Measurements from ENCODE around the gene PIK3C3. TPM values are rescaled to one million over a fixed set of nuclear protein-coding genes. Genes with fewer than 3 reads are reported as not detected.
"Not testable (repeated sequence)": the region's sequence is repeated elsewhere in the genome, so short reads cannot be mapped to it uniquely, and the experiment has no call there.

Gene PIK3C3
- total RNA-seq, 2 experiments from 2014 or later: 8.3 to 22.3 TPM

DNA sequence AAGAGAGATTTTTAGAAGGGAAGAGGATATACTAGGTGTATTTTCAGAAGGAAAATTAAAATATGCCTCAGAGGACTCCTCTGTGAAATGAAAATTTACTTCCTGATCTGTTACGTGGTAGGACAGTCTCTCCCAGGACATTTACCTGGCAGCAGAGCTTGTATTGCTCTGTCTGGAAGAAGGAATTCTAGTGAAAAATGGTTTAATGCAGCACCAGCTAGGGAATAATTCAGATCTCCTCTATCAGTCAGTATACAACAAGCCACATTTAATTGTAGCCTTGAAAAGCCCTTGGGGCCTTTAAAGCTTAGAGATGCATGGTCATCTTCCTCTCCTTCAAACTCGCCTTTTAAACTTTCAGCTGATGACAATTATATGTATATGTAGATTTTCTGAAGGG lies 49.6 kb downstream of the PIK3C3 start:
- H3K36me3 ChIP-seq (ENCODE audit: insufficient read depth, low read length): peaks cover 8% of the 10 kb centered on the region
- H3K27ac ChIP-seq (ENCODE audit: low read depth, low read length, poor library complexity, severe bottlenecking): no peak overlapping the region
- no peak overlapping the region for H2AFZ ChIP-seq (ENCODE audit: low read length)
- H3K9me2 ChIP-seq (ENCODE audit: insufficient read depth, low read length): no peaks in the 10 kb centered on the region
- TF ChIP-seq EZH2phosphoT487 (IDR thresholded peaks at IDR 0.05; ENCODE audit: borderline replicate concordance, low read depth, low read length): no peak
- TF ChIP-seq, protein P1, sequence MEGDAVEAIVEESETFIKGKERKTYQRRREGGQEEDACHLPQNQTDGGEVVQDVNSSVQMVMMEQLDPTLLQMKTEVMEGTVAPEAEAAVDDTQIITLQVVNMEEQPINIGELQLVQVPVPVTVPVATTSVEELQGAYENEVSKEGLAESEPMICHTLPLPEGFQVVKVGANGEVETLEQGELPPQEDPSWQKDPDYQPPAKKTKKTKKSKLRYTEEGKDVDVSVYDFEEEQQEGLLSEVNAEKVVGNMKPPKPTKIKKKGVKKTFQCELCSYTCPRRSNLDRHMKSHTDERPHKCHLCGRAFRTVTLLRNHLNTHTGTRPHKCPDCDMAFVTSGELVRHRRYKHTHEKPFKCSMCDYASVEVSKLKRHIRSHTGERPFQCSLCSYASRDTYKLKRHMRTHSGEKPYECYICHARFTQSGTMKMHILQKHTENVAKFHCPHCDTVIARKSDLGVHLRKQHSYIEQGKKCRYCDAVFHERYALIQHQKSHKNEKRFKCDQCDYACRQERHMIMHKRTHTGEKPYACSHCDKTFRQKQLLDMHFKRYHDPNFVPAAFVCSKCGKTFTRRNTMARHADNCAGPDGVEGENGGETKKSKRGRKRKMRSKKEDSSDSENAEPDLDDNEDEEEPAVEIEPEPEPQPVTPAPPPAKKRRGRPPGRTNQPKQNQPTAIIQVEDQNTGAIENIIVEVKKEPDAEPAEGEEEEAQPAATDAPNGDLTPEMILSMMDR (conservative IDR thresholded peaks at IDR 0.05; ENCODE audit: low read length): no peak
- ChIA-PET POLR2A (no interaction called here), CTCF (ENCODE audit: unreplicated experiment) (no interaction called here)
- no peak overlapping the region for H3K4me3 ChIP-seq (ENCODE audit: low read depth, low read length, poor library complexity, severe bottlenecking)
- DNase-seq (ENCODE audit: low spot score): no peak
- no TSS peak for BruUV-seq (replicated peaks)
- H3K4me1 ChIP-seq (ENCODE audit: insufficient read depth, low read length, poor library complexity, severe bottlenecking): no peaks in the 10 kb centered on the region
- intact Hi-C loops (cut with micrococcal nuclease; ENCODE audit: unreplicated experiment): no loop called here
- H3K9me3 ChIP-seq (ENCODE audit: low read length): no peaks in the 10 kb centered on the region
- no peaks in the 10 kb centered on the region for H3K79me2 ChIP-seq (ENCODE audit: insufficient read depth, low read depth, low read length)
- H4K20me1 ChIP-seq (ENCODE audit: insufficient read depth, low read length): no peaks in the 10 kb centered on the region
- H3K4me2 ChIP-seq (ENCODE audit: low read length): no peak overlapping the region

DNA sequence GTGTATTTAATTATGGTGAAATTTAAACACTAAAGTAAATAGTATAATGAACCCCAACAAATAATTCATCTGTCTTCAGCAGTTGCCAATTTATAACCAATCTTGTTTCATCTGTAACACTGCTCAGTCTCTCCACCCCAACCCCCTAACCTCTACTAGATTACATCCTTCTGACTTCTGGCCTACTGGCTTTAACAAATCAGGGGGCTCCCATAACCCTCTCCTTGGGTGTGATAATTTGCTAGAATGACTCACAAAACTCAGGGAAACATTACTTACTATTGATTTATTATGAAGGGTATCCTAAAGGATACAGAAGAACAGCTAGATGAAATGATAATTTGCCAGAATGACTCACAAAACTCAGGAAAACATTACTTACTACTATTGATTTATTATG lies 50.7 kb downstream of the PIK3C3 start:
- intact Hi-C loops (cut with micrococcal nuclease; ENCODE audit: unreplicated experiment): no loop called here
- Histone ChIP-seq H3K4me2 (ENCODE audit: low read length) (no peak overlapping the region), H3K4me3 (ENCODE audit: low read depth, low read length, poor library complexity, severe bottlenecking) (no peak overlapping the region), H3K36me3 (ENCODE audit: insufficient read depth, low read length) (peaks cover under 1% of the 10 kb centered on the region), H3K9me3 (ENCODE audit: low read length) (no peaks in the 10 kb centered on the region), H3K4me1 (ENCODE audit: insufficient read depth, low read length, poor library complexity, severe bottlenecking) (no peaks in the 10 kb centered on the region), H4K20me1 (ENCODE audit: insufficient read depth, low read length) (no peaks in the 10 kb centered on the region), H2AFZ (ENCODE audit: low read length) (no peak overlapping the region), H3K9me2 (ENCODE audit: insufficient read depth, low read length) (no peaks in the 10 kb centered on the region), H3K79me2 (ENCODE audit: insufficient read depth, low read depth, low read length) (no peaks in the 10 kb centered on the region), H3K27ac (ENCODE audit: low read depth, low read length, poor library complexity, severe bottlenecking) (no peak overlapping the region)
- BruUV-seq (replicated peaks): no TSS peak
- ChIA-PET CTCF (ENCODE audit: unreplicated experiment) (no interaction called here), POLR2A (no interaction called here)
- TF ChIP-seq, protein P1 (conservative IDR thresholded peaks at IDR 0.05; ENCODE audit: low read length): no peak
- TF ChIP-seq EZH2phosphoT487 (IDR thresholded peaks at IDR 0.05; ENCODE audit: borderline replicate concordance, low read depth, low read length): no peak
- no peak for DNase-seq (ENCODE audit: low spot score)

DNA sequence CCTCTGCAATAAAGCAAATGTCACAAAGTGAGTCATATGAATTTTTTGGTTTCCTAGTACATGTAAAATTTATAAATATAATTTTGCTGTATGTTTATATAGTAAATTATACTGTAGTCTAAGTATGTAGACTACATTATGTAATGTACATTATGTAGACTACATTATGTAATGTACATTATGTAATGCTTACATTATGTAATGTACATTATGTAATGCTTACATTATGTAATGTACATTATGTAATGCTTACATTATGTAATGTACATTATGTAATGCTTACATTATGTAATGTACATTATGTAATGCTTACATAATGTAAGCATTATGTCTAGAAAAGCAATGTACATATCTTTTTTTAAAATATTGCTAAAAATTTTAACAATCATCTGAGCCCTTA lies 54.4 kb downstream of the PIK3C3 start:
- BruUV-seq (replicated peaks); H3K9me2 ChIP-seq (ENCODE audit: insufficient read depth, low read length); H4K20me1 ChIP-seq (ENCODE audit: insufficient read depth, low read length); H2AFZ ChIP-seq (ENCODE audit: low read length); H3K36me3 ChIP-seq (ENCODE audit: insufficient read depth, low read length); H3K79me2 ChIP-seq (ENCODE audit: insufficient read depth, low read depth, low read length); intact Hi-C loops (cut with micrococcal nuclease; ENCODE audit: unreplicated experiment); H3K4me1 ChIP-seq (ENCODE audit: insufficient read depth, low read length, poor library complexity, severe bottlenecking); DNase-seq (ENCODE audit: low spot score); H3K9me3 ChIP-seq (ENCODE audit: low read length); H3K4me2 ChIP-seq (ENCODE audit: low read length); CTCF ChIA-PET (ENCODE audit: unreplicated experiment); H3K4me3 ChIP-seq (ENCODE audit: low read depth, low read length, poor library complexity, severe bottlenecking); POLR2A ChIA-PET; H3K27ac ChIP-seq (ENCODE audit: low read depth, low read length, poor library complexity, severe bottlenecking): not testable (repeated sequence)

All from OCI-LY7 (cell line).